VCaP (cell line): ENCODE data around the gene SEC14L5.
"Not testable (repeated sequence)": the region's sequence is repeated elsewhere in the genome, so short reads cannot be mapped to it uniquely, and the experiment has no call there.

Experiments
- H3K27ac ChIP-seq: fragments of 450-650 bp; 2 replicates; pipeline ENCODE4 v1.5.1; 2017
- CTCF ChIP-seq: fragments of 450-650 bp; conservative IDR thresholded peaks from 2 replicates; pipeline ENCODE4 v1.5.1; 2017; ENCODE audit warnings: mild to moderate bottlenecking, moderate library complexity

The SEC14L5 gene

GRCh38 chr16:4924593-4925292 lies 33.4 kb upstream of the SEC14L5 start:
- no peak overlapping the region for H3K27ac ChIP-seq
- TF ChIP-seq CTCF, result no peak

GRCh38 chr16:4925293-4925607 lies 32.9 kb upstream of the SEC14L5 start:
- H3K27ac ChIP-seq, result no peak overlapping the region
- no peak for TF ChIP-seq CTCF

- no peak overlapping the region for H3K27ac ChIP-seq
- TF ChIP-seq CTCF, result no peak
Measured at GRCh38 chr16:4925791-4926190, 32.3 kb upstream of the SEC14L5 start.

- no peak for TF ChIP-seq CTCF
Measured at GRCh38 chr16:4926928-4927327, 31.2 kb upstream of the SEC14L5 start.

GRCh38 chr16:4927661-4928060 lies 30.5 kb upstream of the SEC14L5 start:
- no peak overlapping the region for H3K27ac ChIP-seq
- no peak for TF ChIP-seq CTCF

More at GRCh38 chr16:4926928-4927327, 31.2 kb upstream of the SEC14L5 start:
- H3K27ac ChIP-seq, result no peak overlapping the region

- no peak overlapping the region for H3K27ac ChIP-seq
- no peak for TF ChIP-seq CTCF
Measured at GRCh38 chr16:4928227-4928626, 29.9 kb upstream of the SEC14L5 start.

- not testable (repeated sequence) for H3K27ac ChIP-seq
Measured at GRCh38 chr16:4929619-4930018, 28.5 kb upstream of the SEC14L5 start.

GRCh38 chr16:4931381-4931780 lies 26.7 kb upstream of the SEC14L5 start:
- H3K27ac ChIP-seq, result no peak overlapping the region
- TF ChIP-seq CTCF, result no peak
